Trophoblast cell (in vitro differentiated cells and primary cell): ENCODE data around the gene BRWD1.
"Not testable (repeated sequence)": the region's sequence is repeated elsewhere in the genome, so short reads cannot be mapped to it uniquely, and the experiment has no call there.

Experiments
- DNase-seq, 2 donors: peaks; one replicate each; pipeline ENCODE4 v3.0.0-alpha.2; 2016
- H2AFZ ChIP-seq: 2 replicates; pipeline ENCODE4 v1.6.1; 2013; ENCODE audit warnings: low read length, moderate library complexity, mild to moderate bottlenecking; ENCODE audit not compliant: insufficient read depth, poor library complexity
- H2AK5ac ChIP-seq: 2 replicates; pipeline ENCODE4 v1.6.1; 2013; ENCODE audit warnings: mild to moderate bottlenecking, low read length
- H2BK120ac ChIP-seq: 2 replicates; pipeline ENCODE4 v1.6.1; 2013; ENCODE audit warnings: low read length, mild to moderate bottlenecking, moderate library complexity; ENCODE audit not compliant: insufficient read depth, poor library complexity
- H2BK12ac ChIP-seq: 2 replicates; pipeline ENCODE4 v1.6.1; 2013; ENCODE audit warnings: mild to moderate bottlenecking, low read length, moderate library complexity
- H2BK5ac ChIP-seq: 2 replicates; pipeline ENCODE4 v1.6.1; 2013; ENCODE audit warnings: low read length, low read depth, moderate library complexity, mild to moderate bottlenecking; ENCODE audit not compliant: poor library complexity
- H3K14ac ChIP-seq: 2 replicates; pipeline ENCODE4 v1.6.1; 2013; ENCODE audit warnings: mild to moderate bottlenecking, low read length
- H3K18ac ChIP-seq: 2 replicates; pipeline ENCODE4 v1.6.1; 2013; ENCODE audit warnings: mild to moderate bottlenecking, low read length
- H3K23ac ChIP-seq: 2 replicates; pipeline ENCODE4 v1.6.1; 2013; ENCODE audit warnings: low read length
- H3K27ac ChIP-seq: 2 replicates; pipeline ENCODE4 v1.5.1; 2013; ENCODE audit warnings: low read depth, mild to moderate bottlenecking, inconsistent platforms, low read length, moderate library complexity
- H3K27me3 ChIP-seq: 2 replicates; pipeline ENCODE4 v1.6.1; 2013; ENCODE audit warnings: inconsistent platforms, mild to moderate bottlenecking, low read length, moderate library complexity; ENCODE audit not compliant: insufficient read depth
- H3K36me3 ChIP-seq, 2 experiments: 1 replicate in 1 of 2; 2 replicates in 1 of 2; pipeline ENCODE4 v1.6.1; 2013; ENCODE audit warnings: low read length in 2 of 2, mild to moderate bottlenecking in 2 of 2, moderate library complexity in 1 of 2; ENCODE audit not compliant: insufficient read depth in 2 of 2, control insufficient read depth in 1 of 2
- H3K4ac ChIP-seq: 2 replicates; pipeline ENCODE4 v1.6.1; 2013; ENCODE audit warnings: low read depth, mild to moderate bottlenecking, low read length, moderate library complexity
- H3K4me1 ChIP-seq, 2 experiments: 1 replicate in 1 of 2; 2 replicates in 1 of 2; pipeline ENCODE4 v1.6.1; 2013; ENCODE audit warnings: low read length in 2 of 2, mild to moderate bottlenecking in 2 of 2, moderate library complexity in 1 of 2; ENCODE audit not compliant: insufficient read depth in 2 of 2, control insufficient read depth in 1 of 2
- H3K4me2 ChIP-seq: 2 replicates; pipeline ENCODE4 v1.6.1; 2013; ENCODE audit warnings: inconsistent platforms, mild to moderate bottlenecking, low read length, moderate library complexity
- H3K4me3 ChIP-seq: 2 replicates; pipeline ENCODE4 v1.5.1; 2013; ENCODE audit warnings: mild to moderate bottlenecking, low read depth, low read length, inconsistent platforms
- H3K79me1 ChIP-seq: one replicate; pipeline ENCODE4 v1.6.1; 2013; ENCODE audit warnings: low read length
- H3K79me2 ChIP-seq: 2 replicates; pipeline ENCODE4 v1.6.1; 2013; ENCODE audit warnings: low read length, mild to moderate bottlenecking; ENCODE audit not compliant: control insufficient read depth, insufficient read depth, poor library complexity
- H3K9ac ChIP-seq: 2 replicates; pipeline ENCODE4 v1.6.1; 2013; ENCODE audit warnings: mild to moderate bottlenecking, low read length
- H3K9me3 ChIP-seq: 2 replicates; pipeline ENCODE4 v1.6.1; 2013; ENCODE audit warnings: low read depth, mild to moderate bottlenecking, control low read depth, inconsistent platforms, low read length; ENCODE audit not compliant: insufficient read depth
- H4K12ac ChIP-seq: 2 replicates; pipeline ENCODE4 v1.6.1; 2013; ENCODE audit warnings: low read depth, mild to moderate bottlenecking, low read length, moderate library complexity
- H4K8ac ChIP-seq: 2 replicates; pipeline ENCODE4 v1.6.1; 2013; ENCODE audit warnings: low read depth, mild to moderate bottlenecking, low read length, moderate library complexity
- H4K91ac ChIP-seq: one replicate; pipeline ENCODE4 v1.6.1; 2013; ENCODE audit warnings: low read depth, mild to moderate bottlenecking, low read length, moderate library complexity
- WGBS: extraction: QIAGEN DNeasy Blood & Tissue Kit; methylation state at CpG from one replicate; pipeline ENCODE4 v1.1.7; 2013; ENCODE audit warnings: missing lambda C conversion rate; ENCODE audit not compliant: insufficient read length, insufficient coverage; ENCODE audit errors: extremely low coverage; 5-methylcytosine and 5-hydroxymethylcytosine counted together

BRWD1 gene

GRCh38 chr21:39159342-39160063 is 153.9 kb downstream of the BRWD1 start:
- no peak overlapping the region for H3K18ac ChIP-seq
- H4K12ac ChIP-seq, result no peak overlapping the region
- H3K23ac ChIP-seq, result no peak overlapping the region
- no peak overlapping the region for H2BK12ac ChIP-seq
- no peak overlapping the region for H3K4me2 ChIP-seq
- no peak overlapping the region for H2AK5ac ChIP-seq
- H3K79me1 ChIP-seq, result no peaks in the 10 kb centered on the region
- H3K9ac ChIP-seq, result no peak overlapping the region
- H4K8ac ChIP-seq, result no peak overlapping the region
- WGBS, result no CpG with 5 or more reads among the region's 7 CpGs
- H3K36me3 ChIP-seq, result no peaks in the 10 kb centered on the region
- DNase-seq, result no peak
- H3K14ac ChIP-seq, result no peak overlapping the region
- no peak overlapping the region for H4K91ac ChIP-seq
- H3K4me3 ChIP-seq, result no peak overlapping the region
- no peak overlapping the region for H2BK120ac ChIP-seq
- no peak overlapping the region for H3K27ac ChIP-seq
- H2AFZ ChIP-seq, result no peak overlapping the region
- H2BK5ac ChIP-seq, result no peak overlapping the region
- no peak overlapping the region for H3K4ac ChIP-seq
- H3K4me1 ChIP-seq, result no peaks in the 10 kb centered on the region
- H3K79me2 ChIP-seq, result no peaks in the 10 kb centered on the region
- H3K9me3 ChIP-seq, result no peaks in the 10 kb centered on the region
- H3K27me3 ChIP-seq, result no peaks in the 10 kb centered on the region

- not testable (repeated sequence) for H4K8ac ChIP-seq, H2AK5ac ChIP-seq, H3K4me2 ChIP-seq
Measured at GRCh38 chr21:39157241-39157640, 156.2 kb downstream of the BRWD1 start.

GRCh38 chr21:39156024-39156423 is 157.4 kb downstream of the BRWD1 start:
- H4K8ac ChIP-seq, result no peak overlapping the region
- no peak for DNase-seq
- H3K4me1 ChIP-seq, result no peaks in the 10 kb centered on the region
- H2BK12ac ChIP-seq, result no peak overlapping the region
- H3K14ac ChIP-seq, result no peak overlapping the region
- no peak overlapping the region for H3K23ac ChIP-seq
- H3K79me1 ChIP-seq, result no peaks in the 10 kb centered on the region
- H2BK120ac ChIP-seq, result no peak overlapping the region
- no peak overlapping the region for H4K12ac ChIP-seq
- H3K9me3 ChIP-seq, result no peaks in the 10 kb centered on the region
- no peaks in the 10 kb centered on the region for H3K27me3 ChIP-seq
- no peak overlapping the region for H3K4me2 ChIP-seq
- no peak overlapping the region for H3K27ac ChIP-seq
- H4K91ac ChIP-seq, result no peak overlapping the region
- H2AFZ ChIP-seq, result no peak overlapping the region
- H3K79me2 ChIP-seq, result no peaks in the 10 kb centered on the region
- no peak overlapping the region for H2BK5ac ChIP-seq
- no peak overlapping the region for H3K9ac ChIP-seq
- WGBS, result no CpG with 5 or more reads among the region's 7 CpGs
- H3K4ac ChIP-seq, result no peak overlapping the region
- H2AK5ac ChIP-seq, result no peak overlapping the region
- no peak overlapping the region for H3K18ac ChIP-seq
- no peaks in the 10 kb centered on the region for H3K36me3 ChIP-seq
- H3K4me3 ChIP-seq, result no peak overlapping the region

More at GRCh38 chr21:39157241-39157640, 156.2 kb downstream of the BRWD1 start:
- H3K36me3 ChIP-seq, H3K79me1 ChIP-seq, H4K12ac ChIP-seq, H4K91ac ChIP-seq, H3K4ac ChIP-seq, H3K4me1 ChIP-seq, H3K27ac ChIP-seq, H3K79me2 ChIP-seq, H3K23ac ChIP-seq, H3K9me3 ChIP-seq, H2BK5ac ChIP-seq, H3K27me3 ChIP-seq, H2AFZ ChIP-seq, H3K14ac ChIP-seq, H2BK120ac ChIP-seq, H3K18ac ChIP-seq, H3K4me3 ChIP-seq, H3K9ac ChIP-seq, DNase-seq, H2BK12ac ChIP-seq: not testable (repeated sequence)
- WGBS, result no CpG with 5 or more reads among the region's 34 CpGs

- no peaks in the 10 kb centered on the region for H3K36me3 ChIP-seq
- H2AFZ ChIP-seq, result no peak overlapping the region
- H2BK5ac ChIP-seq, result no peak overlapping the region
- H2BK120ac ChIP-seq, result no peak overlapping the region
- H3K4ac ChIP-seq, result no peak overlapping the region
- H2BK12ac ChIP-seq, result no peak overlapping the region
- H3K23ac ChIP-seq, result no peak overlapping the region
- no peak overlapping the region for H3K9ac ChIP-seq
- no peaks in the 10 kb centered on the region for H3K9me3 ChIP-seq
- no peak overlapping the region for H3K4me3 ChIP-seq
- H4K8ac ChIP-seq, result no peak overlapping the region
- H3K4me1 ChIP-seq, result no peaks in the 10 kb centered on the region
- H2AK5ac ChIP-seq, result no peak overlapping the region
- WGBS, result no CpG with 5 or more reads among the region's 2 CpGs
- H3K18ac ChIP-seq, result no peak overlapping the region
- no peaks in the 10 kb centered on the region for H3K27me3 ChIP-seq
- no peak overlapping the region for H4K91ac ChIP-seq
- no peak overlapping the region for H4K12ac ChIP-seq
- no peak for DNase-seq
- no peak overlapping the region for H3K14ac ChIP-seq
- H3K79me2 ChIP-seq, result no peaks in the 10 kb centered on the region
- no peaks in the 10 kb centered on the region for H3K79me1 ChIP-seq
- H3K27ac ChIP-seq, result no peak overlapping the region
- no peak overlapping the region for H3K4me2 ChIP-seq
Measured at GRCh38 chr21:39155578-39155977, 157.9 kb downstream of the BRWD1 start.
